Karpas-422 (cell line): ENCODE measurements around the gene SMARCD3. TPM values are rescaled to one million over a fixed set of nuclear protein-coding genes. Genes with fewer than 3 reads are reported as not detected.

Experiments used
- DNase-seq: peaks from one replicate; pipeline ENCODE4 v3.0.0-alpha.2; 2015
- H2AFZ ChIP-seq: fragments of 200-600 bp; sonication (generic); 2 replicates; pipeline ENCODE4 v1.6.1; 2014; ENCODE audit warnings: antibody characterized with exemption, low read length, mixed read lengths
- H3K27ac ChIP-seq: fragments of 200-600 bp; sonication (generic); 2 replicates; pipeline ENCODE4 v1.5.1; 2014; ENCODE audit warnings: mild to moderate bottlenecking, low read length, moderate library complexity
- H3K27me3 ChIP-seq: fragments of 200-600 bp; sonication (generic); 2 replicates; pipeline ENCODE4 v1.6.1; 2014; ENCODE audit warnings: low read length, mixed read lengths
- H3K36me3 ChIP-seq: fragments of 200-600 bp; sonication (generic); 2 replicates; pipeline ENCODE4 v1.6.1; 2014; ENCODE audit warnings: low read length, mixed read lengths; ENCODE audit not compliant: insufficient read depth
- H3K4me1 ChIP-seq: fragments of 200-600 bp; sonication (generic); 2 replicates; pipeline ENCODE4 v1.6.1; 2014; ENCODE audit warnings: mild to moderate bottlenecking, low read length, mixed read lengths
- H3K4me2 ChIP-seq: fragments of 200-600 bp; sonication (generic); 2 replicates; pipeline ENCODE4 v1.6.1; 2014; ENCODE audit warnings: low read length, low read depth, mild to moderate bottlenecking; ENCODE audit not compliant: poor library complexity, severe bottlenecking
- H3K4me3 ChIP-seq: fragments of 200-600 bp; sonication (generic); 2 replicates; pipeline ENCODE4 v1.5.1; 2014; ENCODE audit warnings: mild to moderate bottlenecking, antibody characterized with exemption, low read length, mixed read lengths
- H3K79me2 ChIP-seq: fragments of 200-600 bp; sonication (generic); 2 replicates; pipeline ENCODE4 v1.6.1; 2014; ENCODE audit warnings: mild to moderate bottlenecking, low read length, mixed read lengths
- H3K9ac ChIP-seq: fragments of 200-600 bp; sonication (generic); 2 replicates; pipeline ENCODE4 v1.6.0; 2014; ENCODE audit warnings: low read length
- H3K9me2 ChIP-seq: fragments of 200-600 bp; sonication (generic), shearing (Covaris generic); replicated peaks from 2 replicates; pipeline ENCODE4 v1.6.0; 2014; ENCODE audit warnings: mild to moderate bottlenecking, low read length, moderate library complexity; ENCODE audit not compliant: insufficient read depth
- H3K9me3 ChIP-seq: fragments of 300-700, 200-600 bp; sonication (generic); 2 replicates; pipeline ENCODE4 v1.6.1; 2014; ENCODE audit warnings: low read length, mixed read lengths
- H4K20me1 ChIP-seq: fragments of 200-600 bp; sonication (generic); 2 replicates; pipeline ENCODE4 v1.6.1; 2014; ENCODE audit warnings: mild to moderate bottlenecking, antibody characterized with exemption, low read length, low read depth; ENCODE audit not compliant: insufficient read depth
- total RNA-seq: library from RNA; depleted of rRNA; stranded (reverse); fragments of >200 nt; shearing (Covaris generic); gene quantifications from 2 replicates; pipeline ENCODE4 v1.2.3, GENCODE V29; 2014; ENCODE audit warnings: low replicate concordance

The SMARCD3 gene
- total RNA-seq, 1 experiment from 2014 or later: 3.2 TPM

- Histone ChIP-seq H3K9ac (no peak overlapping the region), H3K4me2 (no peak overlapping the region), H4K20me1 (no peaks in the 10 kb centered on the region), H3K4me3 (no peak overlapping the region), H3K9me2 (no peaks in the 10 kb centered on the region), H3K9me3 (no peaks in the 10 kb centered on the region), H3K27ac (no peak overlapping the region), H3K27me3 (no peaks in the 10 kb centered on the region), H3K79me2 (no peaks in the 10 kb centered on the region), H3K36me3 (no peaks in the 10 kb centered on the region), H2AFZ (no peak overlapping the region), H3K4me1 (no peaks in the 10 kb centered on the region)
- no peak for DNase-seq
Measured at GRCh38 chr7:151201344-151201743, 47.1 kb downstream of the SMARCD3 start.

- no peak for DNase-seq
- Histone ChIP-seq H3K27me3 (no peaks in the 10 kb centered on the region), H3K79me2 (no peaks in the 10 kb centered on the region), H3K9me3 (no peaks in the 10 kb centered on the region), H2AFZ (no peak overlapping the region), H3K9ac (no peak overlapping the region), H3K4me1 (no peaks in the 10 kb centered on the region), H4K20me1 (no peaks in the 10 kb centered on the region), H3K4me3 (no peak overlapping the region), H3K27ac (no peak overlapping the region), H3K4me2 (no peak overlapping the region), H3K36me3 (no peaks in the 10 kb centered on the region), H3K9me2 (no peaks in the 10 kb centered on the region)
Measured at GRCh38 chr7:151198945-151199848, 49.3 kb downstream of the SMARCD3 start.

GRCh38 chr7:151197932-151198331, 50.6 kb downstream of the SMARCD3 start:
- no peak for DNase-seq
- H3K36me3 ChIP-seq: no peaks in the 10 kb centered on the region
- H3K4me2 ChIP-seq: no peak overlapping the region
- H3K79me2 ChIP-seq: no peaks in the 10 kb centered on the region
- H3K9me3 ChIP-seq: no peaks in the 10 kb centered on the region
- H3K27ac ChIP-seq: no peak overlapping the region
- H4K20me1 ChIP-seq: no peaks in the 10 kb centered on the region
- no peak overlapping the region for H3K9ac ChIP-seq
- H3K27me3 ChIP-seq: no peaks in the 10 kb centered on the region
- no peaks in the 10 kb centered on the region for H3K9me2 ChIP-seq
- no peak overlapping the region for H3K4me3 ChIP-seq
- no peaks in the 10 kb centered on the region for H3K4me1 ChIP-seq
- no peak overlapping the region for H2AFZ ChIP-seq

- no peaks in the 10 kb centered on the region for H3K79me2 ChIP-seq
- DNase-seq: no peak
- H3K4me2 ChIP-seq: no peak overlapping the region
- H4K20me1 ChIP-seq: no peaks in the 10 kb centered on the region
- no peaks in the 10 kb centered on the region for H3K36me3 ChIP-seq
- no peak overlapping the region for H3K9ac ChIP-seq
- no peaks in the 10 kb centered on the region for H3K27me3 ChIP-seq
- H3K9me3 ChIP-seq: no peaks in the 10 kb centered on the region
- H3K4me1 ChIP-seq: no peaks in the 10 kb centered on the region
- no peaks in the 10 kb centered on the region for H3K9me2 ChIP-seq
- H2AFZ ChIP-seq: no peak overlapping the region
- H3K4me3 ChIP-seq: no peak overlapping the region
- no peak overlapping the region for H3K27ac ChIP-seq
Measured at GRCh38 chr7:151195616-151196450, 52.7 kb downstream of the SMARCD3 start.

GRCh38 chr7:151194188-151194587, 54.3 kb downstream of the SMARCD3 start:
- no peak overlapping the region for H2AFZ ChIP-seq
- no peaks in the 10 kb centered on the region for H4K20me1 ChIP-seq
- H3K27me3 ChIP-seq: no peaks in the 10 kb centered on the region

GRCh38 chr7:151193203-151193978, 55.1 kb downstream of the SMARCD3 start:
- Histone ChIP-seq H2AFZ (no peak overlapping the region), H3K9me2 (no peaks in the 10 kb centered on the region), H4K20me1 (no peaks in the 10 kb centered on the region), H3K4me2 (no peak overlapping the region), H3K9ac (no peak overlapping the region), H3K9me3 (no peaks in the 10 kb centered on the region), H3K27me3 (no peaks in the 10 kb centered on the region), H3K36me3 (no peaks in the 10 kb centered on the region), H3K4me1 (no peaks in the 10 kb centered on the region), H3K27ac (no peak overlapping the region), H3K79me2 (no peaks in the 10 kb centered on the region), H3K4me3 (no peak overlapping the region)
- no peak for DNase-seq

More at GRCh38 chr7:151194188-151194587, 54.3 kb downstream of the SMARCD3 start:
- H3K9ac ChIP-seq: no peak overlapping the region
- H3K9me2 ChIP-seq: no peaks in the 10 kb centered on the region
- no peak overlapping the region for H3K4me3 ChIP-seq
- no peak overlapping the region for H3K27ac ChIP-seq
- H3K36me3 ChIP-seq: no peaks in the 10 kb centered on the region
- no peak overlapping the region for H3K4me2 ChIP-seq
- no peaks in the 10 kb centered on the region for H3K4me1 ChIP-seq
- no peak for DNase-seq
- no peaks in the 10 kb centered on the region for H3K9me3 ChIP-seq
- H3K79me2 ChIP-seq: no peaks in the 10 kb centered on the region

- Histone ChIP-seq H3K9me2 (no peaks in the 10 kb centered on the region), H3K9me3 (no peaks in the 10 kb centered on the region), H3K9ac (no peak overlapping the region), H3K36me3 (no peaks in the 10 kb centered on the region), H4K20me1 (no peaks in the 10 kb centered on the region), H2AFZ (no peak overlapping the region), H3K27ac (no peak overlapping the region), H3K4me1 (no peaks in the 10 kb centered on the region), H3K79me2 (no peaks in the 10 kb centered on the region), H3K4me2 (no peak overlapping the region), H3K27me3 (no peaks in the 10 kb centered on the region), H3K4me3 (no peak overlapping the region)
- no peak for DNase-seq
Measured at GRCh38 chr7:151192002-151192539, 56.4 kb downstream of the SMARCD3 start.
